T-cell (primary cell): ENCODE results near the gene VCL. TPM values are rescaled to one million over a fixed set of nuclear protein-coding genes. Genes with fewer than 3 reads are reported as not detected.
"Not testable (repeated sequence)": the region's sequence is repeated elsewhere in the genome, so short reads cannot be mapped to it uniquely, and the experiment has no call there.

ENCODE experiments used
- ATAC-seq, 4 experiments: fragments of 200-7000 bp in 3 of 4; fragments of 150-1000 bp in 1 of 4; cut with Tn5 transposase; replicated peaks in 1 of 4; 1 replicate in 3 of 4; 2 replicates in 1 of 4; pipeline ENCODE4 v1.10.0; 2021; ENCODE audit warnings: moderate library complexity in 3 of 4, mild to moderate bottlenecking in 2 of 4, moderate number of reproducible peaks in 1 of 4
- CTCF ChIA-PET, 2 donors: fragments of 300-600 bp; sonication (Branson Sonifier 250); formaldehyde crosslinking; loops; one replicate each; lab custom pipeline; 2022; ENCODE audit warnings: antibody characterized with exemption in 2 of 2; lab: Charles Lee
- POLR2A ChIA-PET, 2 donors: fragments of 300-600 bp; sonication (Branson Sonifier 250); formaldehyde crosslinking; loops; one replicate each; lab custom pipeline; 2022; ENCODE audit warnings: antibody characterized with exemption in 2 of 2; lab: Charles Lee
- DNase-seq, 35 experiments: peaks; one replicate each; pipeline versions ENCODE4 v3.0.0 to v3.0.0-alpha.2; 2013 to 2023
- H3K27ac ChIP-seq: one replicate; pipeline ENCODE4 v1.5.1; 2013; ENCODE audit warnings: low read length
- H3K27me3 ChIP-seq, 2 experiments: replicated peaks in 1 of 2; 1 replicate in 1 of 2; 2 replicates in 1 of 2; pipeline versions ENCODE4 v1.6.1 to v1.7.0; 2013; ENCODE audit warnings: low read length in 1 of 2, mixed read lengths in 1 of 2; ENCODE audit not compliant: control insufficient read depth in 2 of 2, insufficient read depth in 2 of 2; ENCODE audit errors: extremely low read depth in 1 of 2
- H3K36me3 ChIP-seq, 2 donors: 1 replicate in 1 of 2; 2 replicates in 1 of 2; pipeline versions ENCODE4 v1.6.1 to v1.7.0; 2013; ENCODE audit warnings: low read length in 1 of 2; ENCODE audit not compliant: control insufficient read depth in 2 of 2, insufficient read depth in 1 of 2; ENCODE audit errors: extremely low read depth in 1 of 2
- H3K4me1 ChIP-seq, 2 experiments: 1 replicate in 1 of 2; 2 replicates in 1 of 2; pipeline versions ENCODE4 v1.6.1 to v1.7.0; 2013; ENCODE audit warnings: low read length in 2 of 2, mixed read lengths in 1 of 2; ENCODE audit not compliant: insufficient read depth in 2 of 2, control insufficient read depth in 1 of 2; ENCODE audit errors: extremely low read depth in 1 of 2
- H3K4me3 ChIP-seq, 2 donors: 1 replicate in 1 of 2; 2 replicates in 1 of 2; pipeline versions ENCODE4 v1.5.1 to v1.7.0; 2013; ENCODE audit warnings: mild to moderate bottlenecking in 2 of 2, low read length in 1 of 2, moderate library complexity in 1 of 2; ENCODE audit not compliant: control insufficient read depth in 1 of 2; ENCODE audit errors: extremely low read depth in 1 of 2
- H3K9me3 ChIP-seq: 2 replicates; pipeline ENCODE4 v1.7.0; 2013
- H3K27ac Mint-ChIP-seq, 2 donors: one replicate each; pipeline ENCODE4 v1.8.0; 2020 to 2021; ENCODE audit warnings: mild to moderate bottlenecking in 2 of 2, mixed read lengths in 2 of 2
- H3K27me3 Mint-ChIP-seq, 2 donors: one replicate each; pipeline ENCODE4 v1.8.0; 2021 to 2022; ENCODE audit warnings: mixed read lengths in 2 of 2
- H3K36me3 Mint-ChIP-seq: one replicate; pipeline ENCODE4 v1.8.0; 2021; ENCODE audit warnings: mixed read lengths
- H3K4me1 Mint-ChIP-seq, 3 donors: one replicate each; pipeline ENCODE4 v1.8.0; 2020 to 2022; ENCODE audit warnings: mixed read lengths in 3 of 3, mild to moderate bottlenecking in 1 of 3
- H3K4me3 Mint-ChIP-seq, 3 donors: one replicate each; pipeline ENCODE4 v1.8.0; 2020 to 2022; ENCODE audit warnings: mild to moderate bottlenecking in 3 of 3, mixed read lengths in 3 of 3, moderate library complexity in 3 of 3
- H3K9me3 Mint-ChIP-seq, 3 donors: one replicate each; pipeline ENCODE4 v1.8.0; 2020 to 2022; ENCODE audit warnings: mixed read lengths in 3 of 3
- WGBS: methylation state at CpG from one replicate; pipeline ENCODE4 v1.1.5; 2013; ENCODE audit warnings: missing lambda C conversion rate; ENCODE audit not compliant: insufficient coverage; 5-methylcytosine and 5-hydroxymethylcytosine counted together
- total RNA-seq, 35 experiments: library from RNA in 6 of 35; stranded (reverse) in 6 of 35; fragments of 120-200 nt in 1 of 35; gene quantifications; one replicate each; pipeline versions ENCODE4 v1.2.1 to v1.2.4 and lab custom pipeline; 2013 to 2026

VCL gene
- total RNA-seq, 5 donors from 2014 or later (not counting 1 experiment from before 2014, with no cell fraction given), result 22.6 to 48.7 (median 27.0) TPM

DNA sequence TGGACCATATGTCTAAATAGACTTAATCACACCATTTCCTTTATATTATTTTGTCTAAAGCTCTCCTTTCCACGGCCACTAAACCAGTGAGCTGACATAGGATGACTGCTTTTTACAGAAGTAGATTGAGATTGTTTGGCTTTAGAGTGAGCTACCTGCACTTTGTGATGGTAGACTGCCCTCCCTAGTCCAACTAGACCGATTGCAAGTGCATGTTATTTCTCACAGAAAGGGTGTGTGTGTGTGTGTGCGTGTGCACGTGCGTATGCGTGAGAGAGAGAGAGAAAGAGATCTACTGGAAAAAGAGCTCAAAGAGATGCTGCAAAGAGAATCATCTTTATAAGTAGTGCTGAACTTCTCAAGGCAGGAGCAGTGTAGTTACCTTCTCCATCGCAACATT, 60.7 kb downstream of the VCL start:
- peaks cover 33 to 45% (median 33%) of the 10 kb centered on the region in 3 donors for H3K4me1 Mint-ChIP-seq

DNA sequence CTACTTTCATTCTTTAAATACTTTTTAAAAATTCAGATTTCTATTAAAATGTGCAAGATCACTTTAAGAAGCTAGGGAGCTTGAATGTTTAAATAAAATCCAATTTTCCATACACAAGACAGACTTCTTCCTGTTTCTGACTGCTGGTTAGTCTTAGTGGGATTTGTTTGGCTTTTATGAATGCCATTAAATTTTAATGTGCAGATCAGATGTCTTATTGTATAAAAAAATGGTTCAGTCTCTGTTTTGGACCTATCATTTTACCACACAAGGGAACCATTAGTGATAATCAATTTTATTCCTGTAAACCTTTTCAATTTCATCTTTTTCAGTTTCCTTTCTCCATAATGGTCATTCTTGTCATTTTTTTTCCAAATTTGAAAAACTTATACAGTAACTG, 63.2 kb downstream of the VCL start:
- H3K27ac ChIP-seq, result no peak overlapping the region
- no peak overlapping the region for H3K4me3 Mint-ChIP-seq
- no peaks in the 10 kb centered on the region for H3K27me3 Mint-ChIP-seq
- H3K36me3 ChIP-seq, result peaks cover 0 to 4% of the 10 kb centered on the region in 2 donors
- DNase-seq (no peak), ATAC-seq (no peak)
- no peak overlapping the region for H3K4me3 ChIP-seq
- H3K9me3 ChIP-seq, result no peaks in the 10 kb centered on the region
- H3K4me1 Mint-ChIP-seq, result peaks cover 24 to 33% (median 25%) of the 10 kb centered on the region in 3 donors
- H3K27me3 ChIP-seq, result no peaks in the 10 kb centered on the region
- CTCF ChIA-PET, result no interaction called here
- H3K27ac Mint-ChIP-seq, result no peak overlapping the region
- peaks cover 21% of the 10 kb centered on the region for H3K36me3 Mint-ChIP-seq
- peaks cover 9 to 19% of the 10 kb centered on the region in 2 experiments for H3K4me1 ChIP-seq
- H3K9me3 Mint-ChIP-seq, result peaks cover 0 to 6% (median 2%) of the 10 kb centered on the region in 3 donors
- POLR2A ChIA-PET, result no interaction called here

More for the DNA sequence above, 60.7 kb downstream of the VCL start:
- peaks cover 11% of the 10 kb centered on the region for H3K36me3 Mint-ChIP-seq
- DNase-seq (peak in 24 of 35 experiments; percentile 1 to 52 (median 6)), ATAC-seq (peak in 3 of 4 experiments; percentile 56 to 83 (median 59))
- peaks cover 0 to 6% (median 2%) of the 10 kb centered on the region in 3 donors for H3K9me3 Mint-ChIP-seq
- 100% methylated on average over 1 of the region's 7 CpGs for WGBS
- ChIA-PET CTCF (interaction anchor here (0.6 to 1.2 kb wide), 9 partner anchors 12 to 623 kb away, joined by 3 to 6 read pairs (median 3); no protein-coding TSS in a partner anchor), POLR2A (interaction anchor here in 1 of 2 donors (0.6 kb wide), 1 partner anchor 55 kb away, joined by 4 read pairs; no protein-coding TSS in a partner anchor)
- H3K4me1 ChIP-seq, result peaks cover 12 to 24% of the 10 kb centered on the region in 2 experiments
- no peak overlapping the region for H3K27ac ChIP-seq
- H3K36me3 ChIP-seq, result peaks cover 0 to 5% of the 10 kb centered on the region in 2 donors
- peak overlapping the region in 1 of 2 donors; percentile 6 for H3K27ac Mint-ChIP-seq
- H3K4me3 ChIP-seq, result no peak overlapping the region
- H3K27me3 ChIP-seq, result no peaks in the 10 kb centered on the region
- H3K9me3 ChIP-seq, result no peaks in the 10 kb centered on the region
- H3K4me3 Mint-ChIP-seq, result peak overlapping the region in 1 of 3 donors; percentile 2
- no peaks in the 10 kb centered on the region for H3K27me3 Mint-ChIP-seq

DNA sequence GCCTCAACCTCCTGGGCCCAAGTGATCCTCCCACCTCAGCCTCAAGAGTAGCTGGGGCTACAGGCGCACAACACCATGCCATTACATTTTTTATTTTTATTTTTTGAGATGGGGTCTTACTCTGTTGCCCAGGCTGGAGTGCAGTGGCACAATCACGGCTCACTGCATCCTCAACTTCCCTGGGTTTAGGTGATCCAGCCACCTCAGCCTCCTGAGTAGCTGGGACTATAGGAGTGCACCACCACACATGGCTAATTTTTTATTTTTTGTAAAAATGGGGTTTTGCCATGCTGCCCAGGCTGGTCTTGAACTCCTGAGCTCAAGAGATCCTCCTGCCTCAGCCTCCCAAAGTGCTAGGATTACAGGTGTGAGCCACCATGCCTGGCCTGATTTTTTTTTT, 64.1 kb downstream of the VCL start:
- H3K36me3 Mint-ChIP-seq, result peaks cover 23% of the 10 kb centered on the region
- POLR2A ChIA-PET, H3K9me3 ChIP-seq, H3K4me3 ChIP-seq, H3K27me3 Mint-ChIP-seq, H3K27ac ChIP-seq, H3K9me3 Mint-ChIP-seq, DNase-seq, H3K27me3 ChIP-seq, H3K36me3 ChIP-seq, H3K4me3 Mint-ChIP-seq, ATAC-seq: not testable (repeated sequence)
- peak overlapping the region in 1 of 2 donors; percentile 34 for H3K27ac Mint-ChIP-seq
- CTCF ChIA-PET, result interaction anchor here in 1 of 2 donors (0.6 kb wide), 1 partner anchor 27 kb away, joined by 4 read pairs; no protein-coding TSS in a partner anchor
- peaks cover 18 to 27% (median 20%) of the 10 kb centered on the region in 3 donors for H3K4me1 Mint-ChIP-seq
- WGBS, result no CpG with 5 or more reads among the region's 2 CpGs
- H3K4me1 ChIP-seq, result peaks cover 8 to 18% of the 10 kb centered on the region in 2 experiments

DNA sequence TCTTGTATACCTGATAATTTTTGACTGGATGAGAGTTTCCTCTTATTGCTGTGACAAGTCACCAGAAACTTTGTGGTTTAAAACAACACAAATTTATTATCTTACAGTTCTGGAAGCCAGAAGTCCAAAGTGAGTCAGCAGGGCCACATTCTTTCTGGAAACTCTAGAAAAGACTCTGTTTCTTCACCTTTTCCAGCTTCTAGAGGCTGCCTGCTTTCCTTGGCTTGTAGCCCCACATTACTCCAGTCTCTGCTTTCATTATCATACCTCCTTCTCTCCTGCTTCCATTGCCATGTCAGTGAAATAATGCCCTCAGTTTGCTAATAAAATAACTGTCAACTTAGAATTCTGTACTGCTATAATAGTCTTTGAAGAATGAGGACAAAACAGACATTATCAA, 65.3 kb downstream of the VCL start:
- H3K9me3 ChIP-seq, result no peaks in the 10 kb centered on the region
- H3K4me3 ChIP-seq, result no peak overlapping the region
- no peaks in the 10 kb centered on the region for H3K27me3 ChIP-seq
- Mint-ChIP-seq H3K4me1 (peaks cover 8 to 16% (median 13%) of the 10 kb centered on the region in 3 donors), H3K36me3 (peaks cover 23% of the 10 kb centered on the region), H3K27ac (no peak overlapping the region), H3K4me3 (no peak overlapping the region), H3K27me3 (no peaks in the 10 kb centered on the region), H3K9me3 (peaks cover 0 to 6% (median 2%) of the 10 kb centered on the region in 3 donors)
- ChIA-PET POLR2A (no interaction called here), CTCF (no interaction called here)
- H3K27ac ChIP-seq, result no peak overlapping the region
- no peak for ATAC-seq
- DNase-seq, result no peak
- H3K36me3 ChIP-seq, result peaks cover 0 to 4% of the 10 kb centered on the region in 2 donors
- H3K4me1 ChIP-seq, result peaks cover 4 to 5% of the 10 kb centered on the region in 2 experiments

DNA sequence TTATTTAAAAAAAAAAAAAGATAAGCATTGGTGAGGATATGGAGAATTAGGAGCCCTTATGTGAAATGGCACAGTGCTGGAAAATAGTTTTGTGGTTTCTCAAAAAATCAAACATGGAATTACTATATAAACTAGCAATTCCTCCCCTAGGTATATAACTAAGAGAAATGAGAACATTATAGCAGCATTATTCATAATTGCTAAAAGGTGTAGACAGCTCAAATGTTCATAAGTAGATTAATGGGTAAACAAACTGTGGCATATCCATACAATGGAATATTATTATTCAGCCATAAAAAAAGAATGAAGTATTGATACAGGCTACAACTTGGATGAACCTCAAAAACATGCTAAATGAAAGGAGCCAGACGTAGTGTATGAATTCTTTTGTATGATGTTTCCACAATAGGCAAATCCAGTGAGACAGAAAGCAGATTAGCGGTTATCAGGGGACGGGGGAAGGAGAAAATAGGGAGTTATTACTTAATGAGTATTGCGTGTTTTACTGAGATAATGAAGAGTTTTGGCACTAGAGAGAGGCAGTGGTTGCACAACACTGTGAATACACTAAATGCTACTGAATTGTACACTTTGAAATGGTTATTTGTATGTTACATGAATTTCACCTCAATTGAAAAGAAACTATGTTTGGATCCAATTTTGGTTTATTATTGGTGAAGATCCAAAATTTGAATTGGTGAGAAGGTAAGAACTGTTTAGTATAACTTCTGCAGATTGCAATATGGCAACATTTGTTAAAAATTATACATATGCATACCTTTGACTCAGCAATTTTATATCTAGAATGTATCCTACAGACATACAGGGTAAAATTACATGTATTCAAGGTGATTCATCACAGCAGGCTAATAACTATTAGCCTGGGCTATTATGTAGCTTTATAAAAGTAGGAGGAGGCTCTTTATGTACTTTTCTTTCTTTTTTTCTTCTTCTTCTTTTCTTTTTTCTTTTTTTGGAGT, 69.7 kb downstream of the VCL start:
- H3K36me3 Mint-ChIP-seq, result peaks cover 40% of the 10 kb centered on the region
- CTCF ChIA-PET, result interaction anchor here in 1 of 2 donors (0.7 kb wide), 1 partner anchor 180 kb away, joined by 3 read pairs; no protein-coding TSS in a partner anchor
- Histone ChIP-seq H3K36me3 (peaks cover 3 to 14% of the 10 kb centered on the region in 2 donors), H3K27ac (no peak overlapping the region), H3K9me3 (no peaks in the 10 kb centered on the region), H3K4me3 (no peak overlapping the region), H3K27me3 (no peaks in the 10 kb centered on the region), H3K4me1 (no peaks in the 10 kb centered on the region)
- H3K9me3 Mint-ChIP-seq, result peaks cover 0 to 6% (median 2%) of the 10 kb centered on the region in 3 donors
- no peaks in the 10 kb centered on the region for H3K27me3 Mint-ChIP-seq
- WGBS, result 100% methylated on average over 3 of the region's 4 CpGs
- no peak for DNase-seq
- no peak overlapping the region for H3K27ac Mint-ChIP-seq
- no peaks in the 10 kb centered on the region for H3K4me1 Mint-ChIP-seq
- POLR2A ChIA-PET, result interaction anchor here in 1 of 2 donors (0.5 kb wide), 1 partner anchor 1007 kb away, joined by 3 read pairs; no protein-coding TSS in a partner anchor
- no peak overlapping the region for H3K4me3 Mint-ChIP-seq
- no peak for ATAC-seq

DNA sequence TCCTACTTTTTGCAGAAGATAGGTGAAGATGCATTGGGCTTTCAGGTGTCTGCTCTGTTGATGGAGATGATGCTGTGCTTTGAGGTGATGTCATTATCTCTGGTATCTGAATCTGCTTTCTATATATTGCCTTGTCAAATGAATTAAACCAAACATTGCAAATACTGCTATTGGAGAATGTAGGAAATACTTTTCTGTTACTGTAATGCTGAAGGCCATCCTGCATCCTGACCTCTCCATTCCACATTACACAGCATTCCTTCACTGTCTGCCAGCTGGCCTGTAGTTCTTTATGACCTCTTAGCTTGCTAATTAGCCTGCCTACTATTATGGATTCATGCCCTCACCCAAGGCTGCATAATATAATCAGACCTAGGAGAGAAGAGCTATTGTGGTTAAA, 73.2 kb downstream of the VCL start:
- Histone ChIP-seq H3K27ac (no peak overlapping the region), H3K4me3 (no peak overlapping the region), H3K27me3 (no peaks in the 10 kb centered on the region), H3K9me3 (no peaks in the 10 kb centered on the region), H3K4me1 (no peaks in the 10 kb centered on the region), H3K36me3 (peaks cover 3 to 34% of the 10 kb centered on the region in 2 donors)
- Mint-ChIP-seq H3K9me3 (no peaks in the 10 kb centered on the region), H3K36me3 (peaks cover 46% of the 10 kb centered on the region), H3K4me1 (peaks cover 0 to 2% (median 2%) of the 10 kb centered on the region in 3 donors), H3K4me3 (no peak overlapping the region), H3K27me3 (no peaks in the 10 kb centered on the region), H3K27ac (no peak overlapping the region)
- ChIA-PET CTCF (no interaction called here), POLR2A (no interaction called here)
- no peak for ATAC-seq
- no peak for DNase-seq
